HepG2 (cell line): ENCODE data around the gene GRB7. TPM values are rescaled to one million over a fixed set of nuclear protein-coding genes. Genes with fewer than 3 reads are reported as not detected.

Experiments used
- CEBPG ChIP-seq: IDR thresholded peaks from 2 replicates; pipeline ENCODE4 v1.6.1; 2016
- E2F2 ChIP-seq: sonication (generic); formaldehyde crosslinking; IDR thresholded peaks from 2 replicates; pipeline ENCODE4 v1.4.0; 2020; ENCODE audit warnings: missing genetic modification reagents, borderline replicate concordance
- GPN1 ChIP-seq: sonication (generic); formaldehyde crosslinking; IDR thresholded peaks from 2 replicates; pipeline ENCODE4 v1.5.1; 2020; ENCODE audit warnings: missing genetic modification reagents, borderline replicate concordance
- HIVEP1 ChIP-seq: sonication (generic); formaldehyde crosslinking; IDR thresholded peaks from 2 replicates; pipeline ENCODE4 v1.4.0; 2020; ENCODE audit warnings: mild to moderate bottlenecking, missing genetic modification reagents
- HOXA3 ChIP-seq: sonication (generic); formaldehyde crosslinking; IDR thresholded peaks from 2 replicates; pipeline ENCODE4 v1.5.0; 2020; ENCODE audit warnings: missing genetic modification reagents
- IKZF1 ChIP-seq: fragments of 450-650 bp; IDR thresholded peaks from 2 replicates; pipeline ENCODE4 v1.7.1; 2016
- IKZF4 ChIP-seq: sonication (generic); formaldehyde crosslinking; IDR thresholded peaks from 2 replicates; pipeline ENCODE4 v1.5.1; 2020; ENCODE audit warnings: borderline replicate concordance, mild to moderate bottlenecking, low read depth, missing genetic modification reagents; ENCODE audit errors: not compliant biosample characterization
- KDM2A ChIP-seq: sonication (generic); formaldehyde crosslinking; IDR thresholded peaks from 2 replicates; pipeline ENCODE4 v1.4.0; 2020; ENCODE audit warnings: low read depth, missing genetic modification reagents, borderline replicate concordance
- MTF2 ChIP-seq: sonication (generic); formaldehyde crosslinking; IDR thresholded peaks from 2 replicates; pipeline ENCODE4 v1.5.0; 2020; ENCODE audit warnings: missing genetic modification reagents, borderline replicate concordance
- NFATC3 ChIP-seq: sonication (generic); formaldehyde crosslinking; IDR thresholded peaks from 2 replicates; pipeline ENCODE4 v1.5.1; 2020; ENCODE audit warnings: mild to moderate bottlenecking, missing genetic modification reagents
- NFKBIZ ChIP-seq: IDR thresholded peaks from 2 replicates; pipeline ENCODE4 v1.6.1; 2018; ENCODE audit warnings: missing genetic modification reagents, missing compliant biosample characterization
- PHF21A ChIP-seq: sonication (generic); formaldehyde crosslinking; IDR thresholded peaks from 2 replicates; pipeline ENCODE4 v1.5.0; 2020; ENCODE audit warnings: mild to moderate bottlenecking, missing genetic modification reagents
- SALL2 ChIP-seq: sonication (generic); formaldehyde crosslinking; IDR thresholded peaks from 2 replicates; pipeline ENCODE4 v1.8.1; 2023; ENCODE audit warnings: mild to moderate bottlenecking, missing genetic modification reagents, inconsistent platforms
- SIN3A ChIP-seq: IDR thresholded peaks from 2 replicates; pipeline ENCODE4 v1.6.1; 2011; ENCODE audit warnings: low read depth, mild to moderate bottlenecking, control low read depth, low read length, borderline replicate concordance
- SP2 ChIP-seq: sonication (generic); formaldehyde crosslinking; IDR thresholded peaks from 2 replicates; pipeline ENCODE4 v1.5.1; 2020; ENCODE audit warnings: mild to moderate bottlenecking, missing genetic modification reagents
- ZBTB39 ChIP-seq: sonication (generic); formaldehyde crosslinking; IDR thresholded peaks from 2 replicates; pipeline ENCODE4 v1.5.0; 2020; ENCODE audit warnings: missing genetic modification reagents
- ZFY ChIP-seq: sonication (generic); formaldehyde crosslinking; IDR thresholded peaks from 2 replicates; pipeline ENCODE4 v1.4.0; 2020; ENCODE audit warnings: missing genetic modification reagents
- ZNF331 ChIP-seq: sonication (generic); formaldehyde crosslinking; IDR thresholded peaks from 2 replicates; pipeline ENCODE4 v1.4.0; 2020; ENCODE audit warnings: missing genetic modification reagents
- ZNF441 ChIP-seq: sonication (generic); formaldehyde crosslinking; IDR thresholded peaks from 2 replicates; pipeline ENCODE4 v1.7.0; 2021; ENCODE audit warnings: missing genetic modification reagents, borderline replicate concordance
- ZNF558 ChIP-seq: sonication (generic); formaldehyde crosslinking; IDR thresholded peaks from 2 replicates; pipeline ENCODE4 v1.9.0; 2022; ENCODE audit warnings: mild to moderate bottlenecking, missing genetic modification reagents, borderline replicate concordance
- ZNF570 ChIP-seq: sonication (generic); formaldehyde crosslinking; IDR thresholded peaks from 2 replicates; pipeline ENCODE4 v1.4.0; 2020; ENCODE audit warnings: mild to moderate bottlenecking, missing genetic modification reagents, borderline replicate concordance
- ZNF614 ChIP-seq: IDR thresholded peaks from 2 replicates; pipeline ENCODE4 v1.6.1; 2018; ENCODE audit warnings: missing biosample characterization, missing genetic modification reagents, inconsistent platforms, borderline replicate concordance
- ZNF766 ChIP-seq: sonication (generic); formaldehyde crosslinking; IDR thresholded peaks from 2 replicates; pipeline ENCODE4 v1.5.0; 2020; ENCODE audit warnings: missing genetic modification reagents, borderline replicate concordance
- ZNF788 ChIP-seq: sonication (generic); formaldehyde crosslinking; IDR thresholded peaks from 2 replicates; pipeline ENCODE4 v1.5.0; 2020; ENCODE audit warnings: mild to moderate bottlenecking, missing genetic modification reagents, borderline replicate concordance
- ZSCAN12 ChIP-seq: sonication (generic); formaldehyde crosslinking; IDR thresholded peaks from 2 replicates; pipeline ENCODE4 v1.9.0; 2021; ENCODE audit warnings: mild to moderate bottlenecking, missing genetic modification reagents
- ZSCAN21 ChIP-seq: sonication (generic); formaldehyde crosslinking; IDR thresholded peaks from 2 replicates; pipeline ENCODE4 v1.8.0; 2022; ENCODE audit warnings: mild to moderate bottlenecking, missing genetic modification reagents, moderate library complexity, borderline replicate concordance
- ZSCAN29 ChIP-seq: sonication (generic); formaldehyde crosslinking; conservative IDR thresholded peaks from 2 replicates; pipeline ENCODE4 v1.4.0; 2020; ENCODE audit warnings: mild to moderate bottlenecking, missing genetic modification reagents
- ZSCAN9 ChIP-seq: IDR thresholded peaks from 2 replicates; pipeline ENCODE4 v1.6.1; 2016; ENCODE audit warnings: borderline replicate concordance
- polyA plus RNA-seq, 8 experiments: library from polyadenylated mRNA; depleted of rRNA in 3 of 8; stranded (reverse) in 7 of 8; unstranded in 1 of 8; fragments of >200 nt; fragmentation: Illumina TruSeq in 4 of 8; extraction: Trizol in 4 of 8; gene quantifications; 2 replicates each; pipeline versions ENCODE4 v1.2.1 to v1.2.3, GENCODE V29; 2011 to 2016; ENCODE audit warnings: low read depth in 4 of 8, missing spikeins in 1 of 8, mixed read lengths in 1 of 8; ENCODE audit not compliant: insufficient read depth in 1 of 8
- total RNA-seq, 5 experiments: library from RNA; depleted of rRNA; stranded (reverse); fragments of >200 nt; fragmentation: Illumina TruSeq; extraction: Trizol; gene quantifications; 2 replicates each; pipeline ENCODE4 v1.2.3, GENCODE V29; 2016; ENCODE audit warnings: low read depth in 1 of 5

Gene GRB7
- total and polyA plus RNA-seq, 2 of the 13 experiments (the other 11 are each of a cell fraction or from before 2014, with no cell fraction given): 60.2 to 77.7 TPM

GRCh38 chr17:39738983-39739884, 1.5 kb downstream of the GRB7 start (continued):
- peak; percentile 64; the same call in 1 of the 2 replicates for TF ChIP-seq NFKBIZ
- peak; percentile 36; the same call in 1 of the 2 replicates for TF ChIP-seq HOXA3
- TF ChIP-seq SP2 (CRISPR knock-in tag): no peak
- TF ChIP-seq PHF21A: peak; percentile 96
- no peak; the same call in 1 of the 2 replicates for TF ChIP-seq ZNF331 (CRISPR knock-in tag)
- TF ChIP-seq ZSCAN29: no peak
- no peak for TF ChIP-seq IKZF1
- TF ChIP-seq ZSCAN9 (CRISPR knock-in tag): peak; percentile 69; the same call in 1 of the 2 replicates
- TF ChIP-seq E2F2 (CRISPR knock-in tag): no peak
- peak; percentile 15; the same call in 1 of the 2 replicates for TF ChIP-seq CEBPG (CRISPR knock-in tag)
- peak; percentile 85; the same call in 1 of the 2 replicates for TF ChIP-seq ZNF570 (CRISPR knock-in tag)
- peak; percentile 45 for TF ChIP-seq IKZF4 (CRISPR knock-in tag)
- TF ChIP-seq SALL2 (CRISPR knock-in tag): no peak; the same call in 1 of the 2 replicates
- TF ChIP-seq NFATC3 (CRISPR knock-in tag): peak; percentile 32; the same call in 1 of the 2 replicates
- peak; percentile 60 for TF ChIP-seq ZNF441 (CRISPR knock-in tag)
- peak; percentile 77; the same call in 1 of the 2 replicates for TF ChIP-seq ZNF614
- TF ChIP-seq ZSCAN21 (CRISPR knock-in tag): peak; percentile 34; the same call in 1 of the 2 replicates
- TF ChIP-seq KDM2A (CRISPR knock-in tag): peak; percentile 84
- TF ChIP-seq ZBTB39 (CRISPR knock-in tag): no peak
- peak; percentile 95 for TF ChIP-seq SIN3A
- no peak for TF ChIP-seq MTF2 (CRISPR knock-in tag)
- TF ChIP-seq ZSCAN12 (CRISPR knock-in tag): 0 out of 2 replicates have a peak, but pooled peaks have one; percentile 78
- peak; percentile 92 for TF ChIP-seq ZNF788 (CRISPR knock-in tag)
- no peak for TF ChIP-seq ZNF558 (CRISPR knock-in tag)
- TF ChIP-seq ZNF766 (CRISPR knock-in tag): no peak; the same call in 1 of the 2 replicates
- peak; percentile 95 for TF ChIP-seq HIVEP1 (CRISPR knock-in tag)
- no peak for TF ChIP-seq GPN1 (CRISPR knock-in tag)
- peak; percentile 84 for TF ChIP-seq ZFY (CRISPR knock-in tag)
